CD8-positive, alpha-beta memory T cell (primary cell): ENCODE results near the gene LCE1D. TPM values are rescaled to one million over a fixed set of nuclear protein-coding genes. Genes with fewer than 3 reads are reported as not detected.

ENCODE experiments used
- CTCF ChIA-PET: fragments of 350-600 bp; sonication (Branson Sonifier 250); formaldehyde crosslinking; loops from one replicate; lab custom pipeline; 2021; ENCODE audit warnings: antibody characterized with exemption; lab: Charles Lee
- POLR2A ChIA-PET: fragments of 350-600 bp; sonication (Branson Sonifier 250); formaldehyde crosslinking; loops from one replicate; lab custom pipeline; 2021; ENCODE audit warnings: antibody characterized with exemption; lab: Charles Lee
- DNase-seq, 5 donors: peaks; one replicate each; pipeline versions ENCODE4 v3.0.0 to v3.0.0-alpha.2; 2020 to 2022; ENCODE audit warnings: mixed read lengths in 1 of 5
- H3K27ac ChIP-seq: one replicate; pipeline ENCODE4 v1.7.0; 2013; ENCODE audit warnings: low read depth, mild to moderate bottlenecking, low read length, moderate library complexity
- H3K27me3 ChIP-seq: 2 replicates; pipeline ENCODE4 v1.7.0; 2013; ENCODE audit warnings: low read length, mild to moderate bottlenecking; ENCODE audit not compliant: insufficient read depth, poor library complexity, severe bottlenecking
- H3K36me3 ChIP-seq: 2 replicates; pipeline ENCODE4 v1.7.0; 2013; ENCODE audit warnings: mild to moderate bottlenecking, low read length, moderate library complexity; ENCODE audit not compliant: insufficient read depth
- H3K4me1 ChIP-seq: 2 replicates; pipeline ENCODE4 v1.7.0; 2013; ENCODE audit warnings: mild to moderate bottlenecking, low read length, moderate library complexity; ENCODE audit not compliant: insufficient read depth
- H3K4me3 ChIP-seq: 2 replicates; pipeline ENCODE4 v1.7.0; 2013; ENCODE audit warnings: mild to moderate bottlenecking, low read length
- H3K9me3 ChIP-seq: 2 replicates; pipeline ENCODE4 v1.7.0; 2013; ENCODE audit warnings: mild to moderate bottlenecking, low read length
- H3K27ac Mint-ChIP-seq, 8 donors: one replicate each; pipeline ENCODE4 v1.8.0; 2020 to 2021; ENCODE audit warnings: mixed read lengths in 8 of 8, mild to moderate bottlenecking in 6 of 8, inconsistent platforms in 3 of 8, moderate library complexity in 3 of 8
- H3K27me3 Mint-ChIP-seq, 2 donors: one replicate each; pipeline ENCODE4 v1.8.0; 2020 to 2021; ENCODE audit warnings: mixed read lengths in 2 of 2, mild to moderate bottlenecking in 1 of 2, moderate library complexity in 1 of 2
- H3K36me3 Mint-ChIP-seq, 3 donors: one replicate each; pipeline ENCODE4 v1.8.0; 2020 to 2021; ENCODE audit warnings: mixed read lengths in 3 of 3, inconsistent platforms in 1 of 3, mild to moderate bottlenecking in 1 of 3
- H3K4me1 Mint-ChIP-seq, 3 donors: one replicate each; pipeline ENCODE4 v1.8.0; 2020 to 2021; ENCODE audit warnings: mixed read lengths in 3 of 3, inconsistent platforms in 1 of 3, mild to moderate bottlenecking in 1 of 3
- H3K4me3 Mint-ChIP-seq, 7 donors: one replicate each; pipeline ENCODE4 v1.8.0; 2020 to 2021; ENCODE audit warnings: mixed read lengths in 7 of 7, mild to moderate bottlenecking in 6 of 7, moderate library complexity in 4 of 7, inconsistent platforms in 2 of 7
- H3K9me3 Mint-ChIP-seq, 5 donors: one replicate each; pipeline ENCODE4 v1.8.0; 2020 to 2022; ENCODE audit warnings: mixed read lengths in 5 of 5, mild to moderate bottlenecking in 3 of 5, moderate library complexity in 2 of 5, inconsistent platforms in 1 of 5
- polyA plus RNA-seq: library from polyadenylated mRNA; unstranded; fragments of 300-500 nt; fragmentation: Illumina TruSeq; gene quantifications from one replicate; pipeline ENCODE4 v1.2.3, GENCODE V29; 2021
- total RNA-seq, 2 experiments: library from RNA; stranded (reverse); gene quantifications; one replicate each; pipeline ENCODE4 v1.2.3, GENCODE V29; 2021

LCE1D gene
- total and polyA plus RNA-seq, 3 experiments from 2014 or later = not detected

DNA sequence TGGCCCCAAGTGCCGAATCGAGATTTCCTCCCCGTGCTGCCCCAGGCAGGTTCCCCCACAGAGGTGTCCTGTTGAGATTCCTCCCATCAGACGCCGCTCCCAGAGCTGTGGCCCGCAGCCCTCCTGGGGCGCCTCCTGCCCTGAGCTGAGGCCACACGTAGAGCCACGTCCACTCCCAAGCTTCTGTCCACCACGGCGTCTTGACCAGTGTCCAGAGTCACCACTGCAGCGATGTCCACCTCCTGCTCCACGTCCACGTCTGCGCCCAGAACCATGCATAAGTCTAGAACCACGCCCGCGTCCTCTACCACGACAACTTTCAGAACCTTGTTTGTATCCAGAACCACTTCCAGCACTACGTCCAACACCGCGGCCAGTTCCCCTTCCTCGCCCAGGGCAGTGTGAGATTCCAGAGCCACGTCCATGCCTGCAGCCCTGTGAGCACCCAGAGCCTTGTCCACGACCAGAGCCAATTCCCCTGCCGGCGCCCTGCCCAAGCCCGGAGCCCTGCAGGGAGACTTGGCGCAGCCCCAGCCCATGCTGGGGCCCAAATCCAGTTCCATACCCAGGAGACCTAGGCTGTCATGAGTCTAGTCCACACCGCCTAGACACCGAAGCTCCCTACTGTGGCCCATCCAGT, 35.9 kb upstream of the LCE1D start:
- Mint-ChIP-seq H3K27ac (no peak overlapping the region), H3K9me3 (no peaks in the 10 kb centered on the region), H3K36me3 (no peaks in the 10 kb centered on the region), H3K4me1 (no peaks in the 10 kb centered on the region), H3K4me3 (no peak overlapping the region), H3K27me3 (peaks cover 3 to 40% of the 10 kb centered on the region in 2 donors)
- Histone ChIP-seq H3K4me3 (no peak overlapping the region), H3K36me3 (no peaks in the 10 kb centered on the region), H3K4me1 (no peaks in the 10 kb centered on the region), H3K27me3 (no peaks in the 10 kb centered on the region), H3K9me3 (no peaks in the 10 kb centered on the region), H3K27ac (no peak overlapping the region)
- ChIA-PET CTCF (no interaction called here), POLR2A (no interaction called here)
- no peak for DNase-seq

DNA sequence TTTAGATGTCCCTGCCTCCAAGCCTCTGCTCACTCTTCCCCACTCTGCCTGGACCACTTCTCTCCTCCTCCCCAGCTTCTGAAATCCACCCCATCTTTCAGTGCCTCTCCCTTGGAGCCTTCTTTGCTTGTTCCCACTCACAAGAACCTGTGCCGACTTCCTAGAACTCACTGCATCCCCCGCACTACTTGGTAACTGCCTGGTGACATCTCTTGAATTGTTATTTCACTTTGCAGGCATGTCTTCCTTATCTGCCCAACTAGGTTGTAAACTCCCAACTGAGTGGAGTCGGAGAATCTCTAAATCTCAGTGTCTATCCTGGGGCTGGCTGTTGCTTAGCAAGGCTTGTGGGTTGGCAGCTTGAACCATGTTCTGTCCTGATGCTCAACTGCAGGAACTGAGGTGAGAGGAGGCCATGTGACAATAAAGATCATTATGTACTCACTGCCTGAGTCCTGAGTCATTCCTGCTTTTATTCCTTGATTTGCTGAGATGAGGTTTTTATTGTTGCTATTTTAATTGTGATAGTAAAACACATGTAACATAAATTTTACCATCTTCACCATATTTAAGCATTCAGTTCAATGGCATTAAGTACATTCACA, 34.8 kb upstream of the LCE1D start:
- H3K27ac ChIP-seq = no peak overlapping the region
- H3K9me3 ChIP-seq = no peaks in the 10 kb centered on the region
- no peak overlapping the region for H3K27ac Mint-ChIP-seq
- no peaks in the 10 kb centered on the region for H3K36me3 ChIP-seq
- H3K4me1 Mint-ChIP-seq = no peaks in the 10 kb centered on the region
- ChIA-PET POLR2A (no interaction called here), CTCF (no interaction called here)
- H3K9me3 Mint-ChIP-seq = no peaks in the 10 kb centered on the region
- no peaks in the 10 kb centered on the region for H3K4me1 ChIP-seq
- H3K27me3 Mint-ChIP-seq = peaks cover 3 to 37% of the 10 kb centered on the region in 2 donors
- no peaks in the 10 kb centered on the region for H3K36me3 Mint-ChIP-seq
- H3K4me3 Mint-ChIP-seq = no peak overlapping the region
- no peak for DNase-seq
- H3K4me3 ChIP-seq = no peak overlapping the region
- H3K27me3 ChIP-seq = no peaks in the 10 kb centered on the region

DNA sequence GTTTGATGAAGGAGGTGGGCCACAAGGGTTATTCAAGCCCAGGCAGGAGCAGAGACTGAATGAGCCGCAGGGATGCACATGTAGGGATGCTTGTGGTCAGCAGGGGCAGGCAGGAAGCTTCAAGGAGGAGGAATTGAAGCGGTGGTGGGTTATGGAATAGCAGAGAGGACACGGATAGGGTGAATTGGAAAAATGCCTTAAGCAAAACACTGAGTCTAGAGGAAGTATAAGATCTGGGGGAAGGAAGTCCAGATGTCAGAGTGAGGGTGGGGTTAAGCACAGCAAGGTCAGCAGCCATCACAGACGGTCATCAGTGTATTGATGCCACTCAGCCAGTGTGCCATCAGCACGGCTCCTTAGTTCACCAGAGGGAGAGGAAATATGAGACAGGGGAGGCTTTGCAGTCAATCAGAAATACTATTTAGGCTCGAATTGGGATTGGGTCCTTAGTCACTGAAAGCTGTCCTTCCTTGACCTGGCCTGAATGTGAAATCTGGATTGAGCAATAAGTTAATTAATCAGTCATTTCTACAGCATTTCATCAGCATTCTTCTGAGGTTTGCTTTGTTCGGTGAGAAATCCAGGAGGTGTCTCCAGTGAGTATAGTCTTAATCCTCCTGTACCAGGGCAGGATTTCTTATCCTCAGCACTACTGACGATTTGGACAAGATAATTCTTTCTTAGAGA, 27.5 kb upstream of the LCE1D start:
- no peak overlapping the region for H3K4me3 Mint-ChIP-seq
- H3K4me1 ChIP-seq = no peaks in the 10 kb centered on the region
- peaks cover 0 to 2% (median 0%) of the 10 kb centered on the region in 5 donors for H3K9me3 Mint-ChIP-seq
- POLR2A ChIA-PET = no interaction called here
- no peak for DNase-seq
- no peak overlapping the region for H3K27ac ChIP-seq
- no peak overlapping the region for H3K4me3 ChIP-seq
- peak overlapping the region in 1 of 8 donors; percentile 51 for H3K27ac Mint-ChIP-seq
- H3K9me3 ChIP-seq = no peaks in the 10 kb centered on the region
- H3K4me1 Mint-ChIP-seq = no peaks in the 10 kb centered on the region
- H3K36me3 ChIP-seq = no peaks in the 10 kb centered on the region
- H3K27me3 ChIP-seq = no peaks in the 10 kb centered on the region
- peaks cover 0 to 15% of the 10 kb centered on the region in 2 donors for H3K27me3 Mint-ChIP-seq
- H3K36me3 Mint-ChIP-seq = no peaks in the 10 kb centered on the region
- CTCF ChIA-PET = no interaction called here

DNA sequence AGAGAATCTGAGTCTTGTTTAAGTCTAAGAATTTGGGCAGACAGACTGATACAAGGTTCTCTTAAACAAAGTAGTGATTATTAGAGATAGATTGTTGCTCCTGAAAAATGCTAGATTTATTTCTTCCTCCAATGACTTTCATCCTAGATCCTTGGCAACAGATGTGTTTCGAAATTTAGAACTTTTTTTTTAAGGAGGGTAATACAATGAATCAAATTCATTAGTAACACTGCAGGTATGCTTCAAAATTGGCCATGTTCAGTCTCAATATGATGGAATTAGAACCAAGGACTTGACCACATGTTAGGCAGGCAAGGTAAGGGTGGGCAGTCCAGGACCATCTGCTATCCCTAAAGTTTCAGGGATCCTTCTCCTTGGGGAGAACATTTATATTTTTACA, 26.1 kb upstream of the LCE1D start:
- H3K27ac ChIP-seq = no peak overlapping the region
- ChIA-PET POLR2A (no interaction called here), CTCF (no interaction called here)
- H3K9me3 Mint-ChIP-seq = peaks cover 0 to 5% (median 0%) of the 10 kb centered on the region in 5 donors
- no peaks in the 10 kb centered on the region for H3K36me3 Mint-ChIP-seq
- H3K4me1 ChIP-seq = no peaks in the 10 kb centered on the region
- H3K4me1 Mint-ChIP-seq = no peaks in the 10 kb centered on the region
- H3K27me3 ChIP-seq = no peaks in the 10 kb centered on the region
- no peak overlapping the region for H3K27ac Mint-ChIP-seq
- H3K36me3 ChIP-seq = no peaks in the 10 kb centered on the region
- H3K9me3 ChIP-seq = no peaks in the 10 kb centered on the region
- H3K4me3 ChIP-seq = no peak overlapping the region
- DNase-seq = no peak
- H3K4me3 Mint-ChIP-seq = no peak overlapping the region
- H3K27me3 Mint-ChIP-seq = peaks cover 6 to 22% of the 10 kb centered on the region in 2 donors

DNA sequence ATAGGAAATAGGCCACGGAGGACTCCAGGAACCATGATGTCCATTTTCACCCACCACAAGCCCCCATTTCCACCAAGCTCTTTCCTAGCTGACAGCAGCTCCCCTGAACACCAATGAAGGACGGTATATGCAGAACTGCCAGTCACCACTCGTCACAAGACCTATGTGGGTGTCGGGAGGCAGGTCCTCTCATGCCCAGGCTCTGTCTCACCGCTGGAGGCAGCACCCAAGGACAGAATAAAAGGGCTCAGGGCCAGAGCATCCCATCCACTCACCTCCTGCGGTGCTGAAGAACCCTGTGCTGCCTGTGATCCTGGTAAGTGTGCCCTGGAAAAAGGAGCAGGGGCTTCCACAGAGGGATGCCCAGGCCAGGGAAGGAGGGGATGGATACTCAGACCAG, 21.6 kb upstream of the LCE1D start, which contains the start of gene LCE1F:
LCE1F (plus strand) TSS at position 266 of the 400 bp plus-strand sequence. CDS start 1,232 bp downstream, outside the sequence.
- Histone ChIP-seq H3K4me1 (no peaks in the 10 kb centered on the region), H3K4me3 (no peak within 1 kb of the TSS), H3K36me3 (no peaks in the 10 kb centered on the region), H3K9me3 (no peaks in the 10 kb centered on the region), H3K27ac (no peak within 1 kb of the TSS), H3K27me3 (no peaks in the 10 kb centered on the region)
- Mint-ChIP-seq H3K27me3 (peaks cover 11 to 43% of the 10 kb centered on the region in 2 donors), H3K4me3 (no peak within 1 kb of the TSS), H3K9me3 (peaks cover 0 to 7% (median 0%) of the 10 kb centered on the region in 5 donors), H3K4me1 (no peaks in the 10 kb centered on the region), H3K36me3 (no peaks in the 10 kb centered on the region), H3K27ac (no peak within 1 kb of the TSS)
- CTCF ChIA-PET = no interaction called here
- POLR2A ChIA-PET = no interaction called here
- DNase-seq = no peak

DNA sequence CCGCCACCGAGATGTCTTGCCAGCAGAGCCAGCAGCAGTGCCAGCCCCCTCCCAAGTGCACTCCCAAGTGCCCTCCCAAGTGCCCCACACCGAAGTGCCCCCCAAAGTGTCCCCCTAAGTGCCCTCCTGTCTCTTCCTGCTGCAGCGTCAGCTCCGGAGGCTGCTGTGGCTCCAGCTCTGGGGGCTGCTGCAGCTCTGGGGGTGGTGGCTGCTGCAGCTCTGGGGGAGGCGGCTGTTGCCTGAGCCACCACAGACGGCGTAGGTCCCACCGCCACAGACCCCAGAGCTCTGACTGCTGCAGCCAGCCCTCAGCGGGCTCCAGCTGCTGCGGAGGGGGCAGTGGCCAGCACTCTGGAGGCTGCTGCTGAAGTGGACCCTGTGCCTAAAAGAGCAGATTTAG, 20.2 kb upstream of the LCE1D start:
- H3K36me3 Mint-ChIP-seq = no peaks in the 10 kb centered on the region
- ChIA-PET CTCF (no interaction called here), POLR2A (no interaction called here)
- Histone ChIP-seq H3K4me3 (no peak overlapping the region), H3K4me1 (no peaks in the 10 kb centered on the region), H3K27me3 (no peaks in the 10 kb centered on the region), H3K9me3 (no peaks in the 10 kb centered on the region), H3K36me3 (no peaks in the 10 kb centered on the region), H3K27ac (no peak overlapping the region)
- peaks cover 0 to 7% (median 0%) of the 10 kb centered on the region in 5 donors for H3K9me3 Mint-ChIP-seq
- no peak overlapping the region for H3K27ac Mint-ChIP-seq
- DNase-seq = no peak
- peaks cover 11 to 46% of the 10 kb centered on the region in 2 donors for H3K27me3 Mint-ChIP-seq
- no peak overlapping the region for H3K4me3 Mint-ChIP-seq
- no peaks in the 10 kb centered on the region for H3K4me1 Mint-ChIP-seq

DNA sequence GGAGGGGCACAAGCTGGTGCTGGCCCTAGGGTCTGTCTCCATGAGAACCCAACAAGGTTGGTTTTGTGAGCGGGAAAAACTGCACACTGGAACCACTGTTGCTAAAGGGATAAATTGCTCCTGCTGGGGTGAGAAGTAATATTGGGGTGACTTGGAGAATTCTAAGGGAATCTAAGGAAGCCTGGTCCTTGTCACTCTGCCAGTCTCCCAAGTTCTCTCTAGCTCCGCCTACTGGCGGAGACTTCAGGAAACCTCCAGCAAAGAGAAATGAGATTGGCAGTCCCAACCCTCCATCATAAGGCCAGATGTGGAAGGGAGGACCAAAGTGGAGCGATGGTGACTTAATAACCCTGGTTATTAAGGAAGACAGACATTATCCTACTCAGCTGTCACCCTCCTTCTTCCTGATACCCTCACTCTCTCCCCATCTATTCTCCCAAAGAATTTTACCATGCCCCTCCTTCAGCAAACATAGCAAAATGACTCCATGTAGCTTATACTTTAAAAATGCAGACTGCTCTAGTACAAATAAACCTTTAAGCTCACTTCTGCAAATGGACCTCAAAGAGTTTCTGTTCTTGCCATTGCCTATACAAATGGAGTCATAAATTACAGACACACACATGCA, 18.9 kb upstream of the LCE1D start:
- no peaks in the 10 kb centered on the region for H3K36me3 Mint-ChIP-seq
- Histone ChIP-seq H3K4me3 (no peak overlapping the region), H3K9me3 (no peaks in the 10 kb centered on the region), H3K27ac (no peak overlapping the region), H3K36me3 (no peaks in the 10 kb centered on the region), H3K27me3 (no peaks in the 10 kb centered on the region), H3K4me1 (no peaks in the 10 kb centered on the region)
- H3K27ac Mint-ChIP-seq = no peak overlapping the region
- H3K9me3 Mint-ChIP-seq = peaks cover 0 to 7% (median 0%) of the 10 kb centered on the region in 5 donors
- H3K27me3 Mint-ChIP-seq = peaks cover 14 to 50% of the 10 kb centered on the region in 2 donors
- ChIA-PET CTCF (no interaction called here), POLR2A (no interaction called here)
- DNase-seq = no peak
- H3K4me1 Mint-ChIP-seq = no peaks in the 10 kb centered on the region
- no peak overlapping the region for H3K4me3 Mint-ChIP-seq

DNA sequence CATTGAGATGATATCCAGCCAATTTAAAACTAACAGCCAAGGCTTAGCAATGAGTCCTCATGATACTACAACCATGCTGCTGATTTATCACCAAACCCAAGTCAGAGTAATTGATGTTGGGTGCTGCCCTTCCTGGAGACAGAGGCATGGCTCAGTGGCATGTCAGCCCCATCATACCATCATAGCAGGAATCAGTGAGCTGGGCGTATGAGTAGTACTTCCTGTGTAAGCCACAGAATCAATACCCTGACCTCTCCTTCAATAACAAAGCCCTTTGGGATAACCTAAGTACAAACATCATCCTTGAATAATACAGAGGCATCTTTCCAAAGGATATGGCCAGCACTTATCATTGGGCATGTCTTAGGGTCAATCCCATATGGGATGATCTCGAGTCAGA, 13.4 kb upstream of the LCE1D start:
- CTCF ChIA-PET = no interaction called here
- Histone ChIP-seq H3K9me3 (no peaks in the 10 kb centered on the region), H3K4me1 (no peaks in the 10 kb centered on the region), H3K4me3 (no peak overlapping the region), H3K27ac (no peak overlapping the region), H3K27me3 (peaks cover 5% of the 10 kb centered on the region), H3K36me3 (no peaks in the 10 kb centered on the region)
- no peaks in the 10 kb centered on the region for H3K9me3 Mint-ChIP-seq
- DNase-seq = no peak
- H3K4me3 Mint-ChIP-seq = no peak overlapping the region
- H3K36me3 Mint-ChIP-seq = no peaks in the 10 kb centered on the region
- H3K4me1 Mint-ChIP-seq = no peaks in the 10 kb centered on the region
- H3K27me3 Mint-ChIP-seq = peaks cover 17 to 65% of the 10 kb centered on the region in 2 donors
- no peak overlapping the region for H3K27ac Mint-ChIP-seq
- POLR2A ChIA-PET = no interaction called here
